ENCODE measurements around the gene MAP3K3. TPM values are rescaled to one million over a fixed set of nuclear protein-coding genes. Genes with fewer than 3 reads are reported as not detected.
A peak's percentile ranks its signal among the peaks of the same experiment; 100 is the strongest.

MAP3K3 gene
- total RNA-seq, 1 donor from 2014 or later: 32.5 TPM

GRCh38 chr17:63613663-63614062 lies 8.6 kb upstream of the MAP3K3 start:
- DNase-seq (no peak), ATAC-seq (ENCODE audit: low read depth) (no peak)
- H3K9me3 Mint-ChIP-seq: no peaks in the 10 kb centered on the region
- no peaks in the 10 kb centered on the region for H3K27me3 Mint-ChIP-seq
- H3K4me3 Mint-ChIP-seq: no peak overlapping the region
- H3K4me1 Mint-ChIP-seq: no peaks in the 10 kb centered on the region
- ChIA-PET CTCF (interaction anchor here (2.6 to 10.0 kb wide), 3 partner anchors 12 to 187 kb away, joined by 13 to 141 read pairs (median 17); partner anchors contain the start of gene TACO1), POLR2A (no interaction called here)
- intact Hi-C loops (cut with micrococcal nuclease): loop anchor here (2.0 kb wide), 1 partner anchor 221 kb away; no protein-coding TSS in a partner anchor
- H3K27ac Mint-ChIP-seq: no peak overlapping the region
- H3K36me3 Mint-ChIP-seq (ENCODE audit: low read depth): peaks cover 16% of the 10 kb centered on the region
- TF ChIP-seq CTCF (IDR thresholded peaks at IDR 0.05): no peak

- peaks cover 27% of the 10 kb centered on the region for H3K4me1 Mint-ChIP-seq
- peak overlapping the region; percentile 94 for H3K4me3 Mint-ChIP-seq
- ATAC-seq (ENCODE audit: low read depth) (no peak), DNase-seq (no peak)
- no peaks in the 10 kb centered on the region for H3K9me3 Mint-ChIP-seq
- TF ChIP-seq CTCF (IDR thresholded peaks at IDR 0.05): no peak
- CTCF ChIA-PET: interaction anchor here (0.8 to 4.0 kb wide), 6 partner anchors 9 to 195 kb away, joined by 3 to 19 read pairs (median 6); no protein-coding TSS in a partner anchor
- peaks cover 6% of the 10 kb centered on the region for H3K36me3 Mint-ChIP-seq (ENCODE audit: low read depth)
- POLR2A ChIA-PET: interaction anchor here (0.6 to 4.6 kb wide), 20 partner anchors 9 to 885 kb away, joined by 3 to 108 read pairs (median 6); partner anchors contain the start of genes CCDC47, CEP95, CYB561 and DDX42
- H3K27me3 Mint-ChIP-seq: no peaks in the 10 kb centered on the region
- peak overlapping the region; percentile 91 for H3K27ac Mint-ChIP-seq
- intact Hi-C loops (cut with micrococcal nuclease): loop anchor here (5.0 to 10.0 kb wide), 4 partner anchors 46 to 656 kb away; partner anchors contain the start of genes CYB561 and TANC2
These were observed 961 bp upstream of the MAP3K3 start for GRCh38 chr17:63621229-63621683.

GRCh38 chr17:63622574-63623390 lies 565 bp downstream of the MAP3K3 start:
- no peak for TF ChIP-seq CTCF (IDR thresholded peaks at IDR 0.05)
- H3K27me3 Mint-ChIP-seq: no peaks in the 10 kb centered on the region
- DNase-seq: peak; percentile 67
- ATAC-seq (ENCODE audit: low read depth): peak; percentile 13
- no peaks in the 10 kb centered on the region for H3K9me3 Mint-ChIP-seq
- intact Hi-C loops (cut with micrococcal nuclease): loop anchor here (1.0 to 10.0 kb wide), 13 partner anchors 10 to 658 kb away; partner anchors contain the start of genes CCDC47, CYB561, DCAF7 and FTSJ3
- POLR2A ChIA-PET: interaction anchor here (0.7 to 4.6 kb wide), 20 partner anchors 11 to 884 kb away, joined by 3 to 108 read pairs (median 8); partner anchors contain the start of genes CCDC47, CEP95, CYB561 and DCAF7
- peak overlapping the region; percentile 95 for H3K4me3 Mint-ChIP-seq
- peaks cover 33% of the 10 kb centered on the region for H3K4me1 Mint-ChIP-seq
- H3K36me3 Mint-ChIP-seq (ENCODE audit: low read depth): peaks cover 6% of the 10 kb centered on the region
- H3K27ac Mint-ChIP-seq: peak overlapping the region; percentile 79
- CTCF ChIA-PET: interaction anchor here (0.7 to 4.0 kb wide), 4 partner anchors 10 to 196 kb away, joined by 3 to 19 read pairs (median 7); no protein-coding TSS in a partner anchor

GRCh38 chr17:63623786-63624530 lies 1.7 kb downstream of the MAP3K3 start:
- intact Hi-C loops (cut with micrococcal nuclease): loop anchor here (5.0 to 10.0 kb wide), 4 partner anchors 43 to 659 kb away; partner anchors contain the start of genes CYB561 and TANC2
- CTCF ChIA-PET: interaction anchor here (0.7 to 0.8 kb wide), 2 partner anchors 11 to 51 kb away, joined by 3 read pairs; no protein-coding TSS in a partner anchor
- Mint-ChIP-seq H3K4me1 (peaks cover 33% of the 10 kb centered on the region), H3K9me3 (no peaks in the 10 kb centered on the region), H3K27me3 (no peaks in the 10 kb centered on the region), H3K4me3 (peak overlapping the region; percentile 95), H3K36me3 (ENCODE audit: low read depth) (peaks cover 9% of the 10 kb centered on the region), H3K27ac (no peak overlapping the region)
- POLR2A ChIA-PET: interaction anchor here (1.2 to 4.6 kb wide), 4 partner anchors 74 to 219 kb away, joined by 6 to 108 read pairs (median 32); partner anchors contain the start of genes CCDC47, DCAF7, DDX42 and LIMD2
- no peak for TF ChIP-seq CTCF (IDR thresholded peaks at IDR 0.05)
- ATAC-seq (ENCODE audit: low read depth): no peak
- DNase-seq: no peak

All from activated B cell treated with CpG ODN at 0.5 μM for 24 hours (primary cell).